Neural cell (in vitro differentiated cells): ENCODE results near the gene PHLPP1. TPM values are rescaled to one million over a fixed set of nuclear protein-coding genes. Genes with fewer than 3 reads are reported as not detected.

Experiments used
- H2AFZ ChIP-seq: fragments of 200-600, 300-800 bp; sonication (generic), shearing (Covaris generic); 2 replicates; pipeline ENCODE4 v1.6.0; 2014; ENCODE audit warnings: low read depth, mild to moderate bottlenecking, antibody characterized with exemption, low read length, moderate library complexity
- H3F3A ChIP-seq: fragments of 200-600 bp; shearing (Covaris generic); 2 replicates; pipeline ENCODE4 v1.6.1; 2016; ENCODE audit warnings: mild to moderate bottlenecking, moderate library complexity, mixed read lengths, antibody characterized with exemption, low read length; ENCODE audit not compliant: insufficient read depth, poor library complexity, severe bottlenecking
- H3K27ac ChIP-seq: fragments of 200-600, 300-800 bp; sonication (generic), shearing (Covaris generic); 2 replicates; pipeline ENCODE4 v1.5.1; 2014; ENCODE audit warnings: mild to moderate bottlenecking, low read length, moderate library complexity
- H3K27me3 ChIP-seq: fragments of 300-800, 200-600 bp; sonication (generic), shearing (Covaris generic); 2 replicates; pipeline ENCODE4 v1.6.0; 2014; ENCODE audit warnings: mild to moderate bottlenecking, low read depth, low read length, moderate library complexity; ENCODE audit not compliant: insufficient read depth
- H3K36me3 ChIP-seq: fragments of 300-800, 200-600 bp; sonication (generic), shearing (Covaris generic); 2 replicates; pipeline ENCODE4 v1.5.1; 2014; ENCODE audit warnings: mild to moderate bottlenecking, antibody characterized with exemption, low read length, moderate library complexity; ENCODE audit not compliant: insufficient read depth
- H3K4me2 ChIP-seq: fragments of 300-800, 200-600 bp; sonication (generic), shearing (Covaris generic); 2 replicates; pipeline ENCODE4 v1.6.0; 2014; ENCODE audit warnings: mild to moderate bottlenecking, low read length
- H3K4me3 ChIP-seq: fragments of 300-800, 200-600 bp; sonication (generic), shearing (Covaris generic); 2 replicates; pipeline ENCODE4 v1.5.1; 2014; ENCODE audit warnings: mild to moderate bottlenecking, low read length, moderate library complexity
- H3K79me2 ChIP-seq: fragments of 200-600 bp; shearing (Covaris generic); replicated peaks from 2 replicates; pipeline ENCODE4 v1.6.0; 2014; ENCODE audit warnings: mild to moderate bottlenecking, low read length, moderate library complexity; ENCODE audit not compliant: insufficient read depth
- H3K9ac ChIP-seq: fragments of 300-800, 200-600 bp; sonication (generic), shearing (Covaris generic); 2 replicates; pipeline ENCODE4 v1.6.1; 2016; ENCODE audit warnings: mild to moderate bottlenecking, low read length, mixed read lengths
- H3K9me2 ChIP-seq: fragments of 200-600 bp; shearing (Covaris generic); 2 replicates; pipeline ENCODE4 v1.6.1; 2016; ENCODE audit warnings: mild to moderate bottlenecking, low read length, mixed read lengths; ENCODE audit not compliant: insufficient read depth
- H3K9me3 ChIP-seq: fragments of 200-600, 300-800 bp; sonication (generic), shearing (Covaris generic); 2 replicates; pipeline ENCODE4 v1.6.1; 2016; ENCODE audit warnings: mild to moderate bottlenecking, mixed run types, low read length, moderate library complexity, mixed read lengths
- H4K20me1 ChIP-seq: fragments of 200-600 bp; shearing (Covaris generic); 2 replicates; pipeline ENCODE4 v1.6.1; 2016; ENCODE audit warnings: mild to moderate bottlenecking, mixed run types; ENCODE audit not compliant: insufficient read depth
- EP300 ChIP-seq: fragments of 450-650 bp; conservative IDR thresholded peaks from 2 replicates; pipeline ENCODE4 v1.6.1; 2014; ENCODE audit warnings: antibody characterized with exemption, mild to moderate bottlenecking, moderate library complexity; ENCODE audit not compliant: poor library complexity, severe bottlenecking
- EZH2 ChIP-seq: fragments of 200-600, 300-800 bp; shearing (Covaris generic), sonication (generic); IDR thresholded peaks from 2 replicates; pipeline ENCODE4 v1.6.1; 2014; ENCODE audit warnings: antibody characterized with exemption, low read length, borderline replicate concordance, mild to moderate bottlenecking; ENCODE audit not compliant: insufficient read depth, poor library complexity, severe bottlenecking
- MXI1 ChIP-seq: fragments of 450-650 bp; conservative IDR thresholded peaks from 2 replicates; pipeline ENCODE4 v1.6.1; 2014; ENCODE audit warnings: antibody characterized with exemption, mild to moderate bottlenecking; ENCODE audit not compliant: poor library complexity, severe bottlenecking
- POLR2AphosphoS5 ChIP-seq: IDR thresholded peaks from 2 replicates; pipeline ENCODE4 v1.6.1; 2012
- RAD21 ChIP-seq: fragments of 450-650 bp; conservative IDR thresholded peaks from 2 replicates; pipeline ENCODE4 v1.6.1; 2014; ENCODE audit warnings: antibody characterized with exemption, mild to moderate bottlenecking, moderate library complexity
- SMC3 ChIP-seq: fragments of 450-650 bp; conservative IDR thresholded peaks from 2 replicates; pipeline ENCODE4 v1.6.1; 2014; ENCODE audit warnings: antibody characterized with exemption, mild to moderate bottlenecking, moderate library complexity; ENCODE audit not compliant: poor library complexity
- TAF1 ChIP-seq: IDR thresholded peaks from 2 replicates; pipeline ENCODE4 v1.6.1; 2012; ENCODE audit warnings: low read depth
- polyA plus RNA-seq: library from polyadenylated mRNA; depleted of rRNA; stranded (reverse); fragments of >200 nt; gene quantifications from 2 replicates; pipeline ENCODE4 v1.2.3, GENCODE V29; 2014
- TF ChIP-seq, protein P1 (sequence below): IDR thresholded peaks from 2 replicates; pipeline ENCODE4 v1.6.1; 2012; ENCODE audit warnings: borderline replicate concordance
- TF ChIP-seq, protein P2 (sequence below): fragments of 450-650 bp; IDR thresholded peaks from 2 replicates; pipeline ENCODE4 v1.5.1; 2014; ENCODE audit warnings: antibody characterized with exemption, mild to moderate bottlenecking, moderate library complexity; ENCODE audit not compliant: poor library complexity, severe bottlenecking

The PHLPP1 gene
- polyA plus RNA-seq, 1 donor from 2014 or later = 4.5 TPM

DNA sequence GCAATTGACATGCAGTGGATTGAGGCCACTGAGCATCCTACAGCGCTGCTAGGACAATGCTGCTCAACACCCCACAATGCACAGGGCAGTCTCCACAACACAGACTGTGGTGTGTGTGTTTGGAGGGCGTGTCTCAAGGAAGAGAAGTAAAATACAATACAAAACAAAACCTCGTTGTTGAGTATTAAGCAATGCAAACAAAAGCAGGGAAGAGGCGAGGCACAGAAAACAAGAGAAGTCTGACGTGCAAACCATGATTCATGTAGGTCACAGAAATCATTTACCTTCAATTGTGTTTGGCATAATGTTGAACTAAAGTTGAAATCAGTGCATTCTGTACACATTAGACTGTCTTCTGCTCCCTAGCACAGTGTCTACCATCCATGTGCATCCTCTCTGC lies 260.9 kb downstream of the PHLPP1 start:
- Histone ChIP-seq H2AFZ (no peak overlapping the region), H3K27ac (no peak overlapping the region), H3K9me2 (no peaks in the 10 kb centered on the region), H3K9ac (no peak overlapping the region), H3K27me3 (no peaks in the 10 kb centered on the region), H3K79me2 (no peaks in the 10 kb centered on the region), H3K36me3 (no peaks in the 10 kb centered on the region), H3K9me3 (no peaks in the 10 kb centered on the region), H3K4me3 (no peak overlapping the region), H3F3A (no peaks in the 10 kb centered on the region), H4K20me1 (no peaks in the 10 kb centered on the region), H3K4me2 (no peak overlapping the region)
- TF ChIP-seq TAF1 (no peak), SMC3 (no peak), EP300 (no peak), EZH2 (no peak), POLR2AphosphoS5 (no peak), MXI1 (no peak), RAD21 (no peak)
- TF ChIP-seq, protein P1, sequence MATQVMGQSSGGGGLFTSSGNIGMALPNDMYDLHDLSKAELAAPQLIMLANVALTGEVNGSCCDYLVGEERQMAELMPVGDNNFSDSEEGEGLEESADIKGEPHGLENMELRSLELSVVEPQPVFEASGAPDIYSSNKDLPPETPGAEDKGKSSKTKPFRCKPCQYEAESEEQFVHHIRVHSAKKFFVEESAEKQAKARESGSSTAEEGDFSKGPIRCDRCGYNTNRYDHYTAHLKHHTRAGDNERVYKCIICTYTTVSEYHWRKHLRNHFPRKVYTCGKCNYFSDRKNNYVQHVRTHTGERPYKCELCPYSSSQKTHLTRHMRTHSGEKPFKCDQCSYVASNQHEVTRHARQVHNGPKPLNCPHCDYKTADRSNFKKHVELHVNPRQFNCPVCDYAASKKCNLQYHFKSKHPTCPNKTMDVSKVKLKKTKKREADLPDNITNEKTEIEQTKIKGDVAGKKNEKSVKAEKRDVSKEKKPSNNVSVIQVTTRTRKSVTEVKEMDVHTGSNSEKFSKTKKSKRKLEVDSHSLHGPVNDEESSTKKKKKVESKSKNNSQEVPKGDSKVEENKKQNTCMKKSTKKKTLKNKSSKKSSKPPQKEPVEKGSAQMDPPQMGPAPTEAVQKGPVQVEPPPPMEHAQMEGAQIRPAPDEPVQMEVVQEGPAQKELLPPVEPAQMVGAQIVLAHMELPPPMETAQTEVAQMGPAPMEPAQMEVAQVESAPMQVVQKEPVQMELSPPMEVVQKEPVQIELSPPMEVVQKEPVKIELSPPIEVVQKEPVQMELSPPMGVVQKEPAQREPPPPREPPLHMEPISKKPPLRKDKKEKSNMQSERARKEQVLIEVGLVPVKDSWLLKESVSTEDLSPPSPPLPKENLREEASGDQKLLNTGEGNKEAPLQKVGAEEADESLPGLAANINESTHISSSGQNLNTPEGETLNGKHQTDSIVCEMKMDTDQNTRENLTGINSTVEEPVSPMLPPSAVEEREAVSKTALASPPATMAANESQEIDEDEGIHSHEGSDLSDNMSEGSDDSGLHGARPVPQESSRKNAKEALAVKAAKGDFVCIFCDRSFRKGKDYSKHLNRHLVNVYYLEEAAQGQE = no peak
- TF ChIP-seq, protein P2, sequence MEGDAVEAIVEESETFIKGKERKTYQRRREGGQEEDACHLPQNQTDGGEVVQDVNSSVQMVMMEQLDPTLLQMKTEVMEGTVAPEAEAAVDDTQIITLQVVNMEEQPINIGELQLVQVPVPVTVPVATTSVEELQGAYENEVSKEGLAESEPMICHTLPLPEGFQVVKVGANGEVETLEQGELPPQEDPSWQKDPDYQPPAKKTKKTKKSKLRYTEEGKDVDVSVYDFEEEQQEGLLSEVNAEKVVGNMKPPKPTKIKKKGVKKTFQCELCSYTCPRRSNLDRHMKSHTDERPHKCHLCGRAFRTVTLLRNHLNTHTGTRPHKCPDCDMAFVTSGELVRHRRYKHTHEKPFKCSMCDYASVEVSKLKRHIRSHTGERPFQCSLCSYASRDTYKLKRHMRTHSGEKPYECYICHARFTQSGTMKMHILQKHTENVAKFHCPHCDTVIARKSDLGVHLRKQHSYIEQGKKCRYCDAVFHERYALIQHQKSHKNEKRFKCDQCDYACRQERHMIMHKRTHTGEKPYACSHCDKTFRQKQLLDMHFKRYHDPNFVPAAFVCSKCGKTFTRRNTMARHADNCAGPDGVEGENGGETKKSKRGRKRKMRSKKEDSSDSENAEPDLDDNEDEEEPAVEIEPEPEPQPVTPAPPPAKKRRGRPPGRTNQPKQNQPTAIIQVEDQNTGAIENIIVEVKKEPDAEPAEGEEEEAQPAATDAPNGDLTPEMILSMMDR = no peak

- no peaks in the 10 kb centered on the region for H3K9me3 ChIP-seq
- no peaks in the 10 kb centered on the region for H3K9me2 ChIP-seq
- H3K79me2 ChIP-seq = no peaks in the 10 kb centered on the region
- no peaks in the 10 kb centered on the region for H3K27me3 ChIP-seq
- H3K27ac ChIP-seq = no peak overlapping the region
- no peaks in the 10 kb centered on the region for H3K36me3 ChIP-seq
- H3K9ac ChIP-seq = no peak overlapping the region
- H4K20me1 ChIP-seq = no peaks in the 10 kb centered on the region
- no peak overlapping the region for H2AFZ ChIP-seq
- TF ChIP-seq, protein P1 = no peak
- TF ChIP-seq RAD21 = no peak
- no peak for TF ChIP-seq POLR2AphosphoS5
- TF ChIP-seq SMC3 = no peak
- TF ChIP-seq EP300 = no peak
- TF ChIP-seq MXI1 = no peak
- no peak for TF ChIP-seq TAF1
- TF ChIP-seq, protein P2 = no peak
- no peak for TF ChIP-seq EZH2
- H3F3A ChIP-seq = no peaks in the 10 kb centered on the region
- no peak overlapping the region for H3K4me3 ChIP-seq
- no peak overlapping the region for H3K4me2 ChIP-seq
Measured at GRCh38 chr18:62977512-62977911, 262.2 kb downstream of the PHLPP1 start.
